HG02798 (cell line): ENCODE data around the gene FRMD8.
A peak's percentile ranks its signal among the peaks of the same experiment; 100 is the strongest.

Source experiments
- ATAC-seq: cut with Tn5 transposase; IDR thresholded peaks from one replicate; pipeline ENCODE4 v1.9.1; 2021; ENCODE audit warnings: mild to moderate bottlenecking; ENCODE audit not compliant: unreplicated experiment, poor library complexity

The FRMD8 gene, protein sequence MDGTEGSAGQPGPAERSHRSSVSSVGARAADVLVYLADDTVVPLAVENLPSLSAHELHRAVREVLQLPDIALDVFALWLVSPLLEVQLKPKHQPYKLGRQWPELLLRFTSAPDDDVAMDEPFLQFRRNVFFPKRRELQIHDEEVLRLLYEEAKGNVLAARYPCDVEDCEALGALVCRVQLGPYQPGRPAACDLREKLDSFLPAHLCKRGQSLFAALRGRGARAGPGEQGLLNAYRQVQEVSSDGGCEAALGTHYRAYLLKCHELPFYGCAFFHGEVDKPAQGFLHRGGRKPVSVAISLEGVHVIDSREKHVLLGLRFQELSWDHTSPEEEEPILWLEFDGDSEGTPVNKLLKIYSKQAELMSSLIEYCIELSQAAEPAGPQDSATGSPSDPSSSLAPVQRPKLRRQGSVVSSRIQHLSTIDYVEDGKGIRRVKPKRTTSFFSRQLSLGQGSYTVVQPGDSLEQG

DNA sequence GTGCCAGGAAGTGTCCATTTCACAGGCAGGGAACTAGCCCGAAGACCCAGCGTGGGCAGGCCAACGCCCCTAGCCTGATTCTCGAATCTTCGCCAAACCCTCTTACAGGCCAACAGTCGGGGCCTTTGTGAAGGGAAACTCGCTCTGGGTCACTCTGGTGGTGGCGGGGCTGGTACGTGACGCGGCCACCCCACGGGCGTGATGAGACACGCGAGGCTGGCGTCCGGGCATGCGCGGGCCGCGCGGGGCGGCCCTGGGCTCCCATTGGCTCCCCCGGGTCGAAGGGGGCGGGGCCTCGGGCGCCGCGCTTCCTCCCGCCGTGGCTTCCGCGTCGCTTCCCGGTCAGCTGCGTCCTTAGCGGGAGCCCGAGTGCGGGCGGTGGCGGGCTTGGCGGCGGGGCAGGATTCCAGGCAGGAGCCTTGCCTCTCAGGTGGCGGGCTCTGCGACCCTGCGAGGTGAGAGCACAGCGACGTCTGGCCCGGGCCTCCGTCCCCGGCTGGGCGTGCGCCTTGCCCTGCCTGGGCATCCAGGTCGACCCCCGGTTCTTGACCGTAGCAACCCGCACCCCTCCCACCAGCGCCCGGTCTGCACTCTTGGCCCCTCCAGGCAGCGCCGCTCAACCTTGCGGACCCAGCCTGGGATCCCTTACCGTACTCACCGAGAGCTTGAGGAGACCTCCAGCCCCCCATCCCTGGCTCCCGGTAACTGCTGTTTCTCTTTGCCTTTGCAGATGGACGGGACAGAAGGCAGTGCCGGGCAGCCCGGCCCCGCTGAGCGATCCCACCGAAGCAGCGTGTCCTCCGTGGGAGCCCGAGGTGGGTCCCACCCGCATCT, at the start of gene FRMD8:
Gene FRMD8, plus strand, starts transcription at position 331 of the 834 bp plus-strand sequence. Its CDS starts 400 bp downstream, at position 731.
- ATAC-seq = peak; percentile 66

DNA sequence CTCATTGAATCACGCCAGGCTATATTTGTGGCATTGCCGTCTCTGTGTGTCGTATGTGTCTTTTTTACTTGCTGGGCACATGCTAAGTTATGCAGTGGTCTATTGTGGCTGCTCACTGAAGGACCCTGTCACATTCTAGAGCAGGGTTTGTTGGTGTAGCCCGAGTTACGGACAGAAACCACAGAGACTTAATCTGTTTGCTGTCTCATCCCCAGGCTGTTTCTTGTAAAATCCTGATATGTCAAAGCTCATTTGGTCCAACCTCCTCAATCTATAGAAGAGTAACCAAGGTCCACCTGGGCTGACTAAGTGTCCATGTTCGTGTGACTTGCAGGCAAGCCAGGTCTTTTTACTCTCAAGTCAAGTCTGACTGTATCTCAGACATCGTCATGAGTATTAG, 47.8 kb upstream of the FRMD8 start:
- ATAC-seq = no peak

DNA sequence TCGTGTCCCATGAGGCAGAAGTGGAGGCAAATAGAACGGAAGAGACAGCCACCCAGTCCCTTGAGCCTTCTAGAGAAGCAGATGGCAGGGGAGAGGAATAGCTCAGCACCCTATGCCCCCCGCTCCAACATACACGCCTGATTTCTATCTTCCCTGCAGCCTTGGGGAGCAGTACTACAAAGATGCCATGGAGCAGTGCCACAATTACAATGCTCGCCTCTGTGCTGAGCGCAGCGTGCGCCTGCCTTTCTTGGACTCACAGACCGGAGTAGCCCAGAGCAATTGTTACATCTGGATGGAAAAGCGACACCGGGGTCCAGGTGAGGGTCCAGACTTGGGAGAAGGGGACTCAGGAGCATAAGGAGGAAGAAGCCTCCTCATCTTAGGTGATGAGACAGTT, 46.2 kb upstream of the FRMD8 start:
- no peak for ATAC-seq

DNA sequence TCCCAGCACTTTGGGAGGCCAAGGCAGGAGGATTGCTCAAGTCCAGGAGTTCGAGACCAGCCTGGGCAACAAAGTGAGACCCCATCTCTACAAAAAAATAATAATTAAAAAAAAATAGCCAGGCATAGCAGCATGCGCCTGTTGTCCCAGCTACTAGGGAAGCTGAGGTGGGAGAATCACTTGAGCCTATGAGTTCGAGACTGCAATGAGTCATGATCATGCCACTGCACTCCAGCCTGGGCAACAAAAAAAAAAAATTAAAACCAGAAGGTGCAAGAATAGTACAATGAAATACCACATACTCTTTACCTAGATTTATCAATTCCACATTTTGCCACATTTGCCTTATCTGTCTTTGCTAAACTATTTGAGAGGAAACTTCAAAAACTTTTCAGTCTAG, 44.6 kb upstream of the FRMD8 start:
- no peak for ATAC-seq

DNA sequence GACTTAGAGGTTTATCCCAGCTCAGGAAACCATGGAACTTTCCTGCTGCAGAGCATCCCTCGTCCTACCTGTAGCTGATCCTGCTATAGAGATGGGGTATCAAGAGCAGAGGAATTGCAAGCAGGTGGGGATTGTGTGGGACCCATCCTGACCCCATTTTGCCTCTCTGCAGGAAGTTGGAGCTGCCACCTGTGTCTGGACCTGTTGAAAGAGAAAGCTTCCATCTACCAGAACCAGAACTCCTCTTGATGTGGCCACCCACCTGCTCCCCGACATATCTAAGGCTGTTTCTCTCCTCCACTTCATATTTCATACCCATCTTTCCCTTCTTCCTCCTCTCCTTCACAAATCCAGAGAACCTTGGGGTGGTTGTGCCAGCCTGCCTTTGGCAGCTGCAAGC, 34.9 kb upstream of the FRMD8 start:
- ATAC-seq = no peak

DNA sequence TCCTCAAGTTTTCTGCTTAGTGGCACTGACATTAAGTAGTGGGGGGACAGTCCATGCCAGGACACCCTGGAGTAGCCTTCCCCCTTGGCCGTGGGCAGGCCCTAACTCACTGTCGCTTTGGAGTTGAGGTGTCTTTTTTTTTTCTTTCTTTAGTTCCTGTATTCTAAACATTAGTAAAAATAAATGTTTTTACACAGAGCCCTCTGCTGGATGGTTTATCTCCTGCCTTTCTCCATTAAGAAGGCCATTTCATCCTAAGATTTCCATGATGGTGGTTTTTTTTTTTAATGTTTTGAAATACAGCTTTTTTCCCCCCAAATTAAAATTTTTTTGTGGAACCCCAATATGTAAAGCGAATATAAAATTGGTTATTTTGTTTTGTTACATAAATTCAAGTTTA, 33.7 kb upstream of the FRMD8 start:
- ATAC-seq = no peak

DNA sequence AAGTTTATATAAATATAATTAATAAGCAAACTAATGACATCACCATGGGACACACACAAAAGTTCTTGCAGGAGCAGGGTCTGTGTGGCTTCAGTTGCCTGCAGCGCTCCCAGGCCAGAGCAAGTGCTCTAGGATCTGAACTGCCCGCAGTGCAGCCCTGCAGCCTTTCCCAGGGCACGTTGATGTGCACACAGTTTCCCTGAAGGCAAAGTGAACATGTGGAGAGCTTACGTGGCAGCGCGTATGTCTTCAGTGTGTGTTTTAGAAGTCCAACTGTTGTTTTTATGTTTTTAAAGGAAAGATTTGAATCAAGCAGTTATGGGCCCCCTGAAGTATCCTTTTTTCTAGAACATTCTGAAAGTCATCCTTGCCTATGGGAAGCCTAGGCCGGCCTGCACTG, 33.1 kb upstream of the FRMD8 start:
- no peak for ATAC-seq

DNA sequence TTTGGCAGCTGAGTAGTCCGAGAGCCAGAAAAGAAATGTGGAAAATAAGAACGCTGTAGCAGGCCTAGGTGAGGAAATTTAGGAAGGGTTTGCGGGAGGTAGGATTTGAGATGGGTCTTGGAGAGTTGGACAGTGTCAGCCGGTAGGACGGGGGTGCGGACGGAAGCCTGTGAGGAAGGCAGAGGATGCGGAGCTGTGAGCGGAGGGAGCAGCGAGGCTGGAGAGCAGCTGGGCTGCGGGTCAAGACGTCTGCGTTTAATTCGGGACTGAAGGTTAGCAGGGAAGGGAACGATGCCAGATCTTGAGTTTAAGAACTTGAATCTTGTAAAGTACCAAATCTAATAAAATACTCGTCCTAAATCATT, 32.6 kb upstream of the FRMD8 start:
- no peak for ATAC-seq

DNA sequence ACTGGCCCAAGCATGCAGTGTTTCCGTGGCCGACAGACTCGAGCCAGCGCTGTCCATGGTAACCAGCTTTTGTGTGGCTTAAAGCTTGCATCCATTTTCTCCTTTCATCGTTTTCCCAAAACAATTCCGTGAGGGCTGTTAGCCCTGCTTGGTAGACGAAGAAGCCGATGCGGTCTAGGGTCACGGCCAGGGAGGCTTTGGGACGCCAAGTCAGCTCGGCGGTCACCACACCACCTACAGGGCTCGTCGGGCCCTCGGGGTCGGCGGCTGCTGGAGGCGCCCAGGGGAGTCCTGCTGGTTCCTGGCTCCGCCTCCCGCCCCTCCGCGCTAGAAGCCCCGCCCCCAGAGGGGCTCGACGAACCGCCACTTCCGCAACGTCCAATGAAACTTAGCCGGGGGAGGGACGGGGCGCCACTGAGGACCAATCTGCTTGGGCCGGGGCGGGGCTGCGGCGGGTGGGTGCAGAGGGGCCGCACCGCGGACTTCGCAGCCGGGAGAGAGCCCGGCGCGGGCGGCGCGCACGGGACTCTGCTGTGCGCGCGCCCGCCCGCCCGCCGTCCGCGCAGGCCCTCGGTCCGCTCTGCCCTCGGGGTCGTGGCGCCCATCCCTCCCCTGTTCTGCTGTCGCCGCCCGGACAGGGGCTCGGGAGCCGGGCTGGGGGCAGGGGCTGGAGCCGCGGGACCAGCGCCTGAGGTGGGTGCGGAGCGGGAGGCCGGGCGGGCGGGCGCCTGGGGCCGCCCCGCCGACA, 32.0 kb upstream of the FRMD8 start, which contains the start of gene TIGD3:
Gene TIGD3, plus strand, starts transcription at position 487 of the 748 bp plus-strand sequence. CDS start 1,058 bp downstream, outside the sequence.
- ATAC-seq = peak; percentile 92

DNA sequence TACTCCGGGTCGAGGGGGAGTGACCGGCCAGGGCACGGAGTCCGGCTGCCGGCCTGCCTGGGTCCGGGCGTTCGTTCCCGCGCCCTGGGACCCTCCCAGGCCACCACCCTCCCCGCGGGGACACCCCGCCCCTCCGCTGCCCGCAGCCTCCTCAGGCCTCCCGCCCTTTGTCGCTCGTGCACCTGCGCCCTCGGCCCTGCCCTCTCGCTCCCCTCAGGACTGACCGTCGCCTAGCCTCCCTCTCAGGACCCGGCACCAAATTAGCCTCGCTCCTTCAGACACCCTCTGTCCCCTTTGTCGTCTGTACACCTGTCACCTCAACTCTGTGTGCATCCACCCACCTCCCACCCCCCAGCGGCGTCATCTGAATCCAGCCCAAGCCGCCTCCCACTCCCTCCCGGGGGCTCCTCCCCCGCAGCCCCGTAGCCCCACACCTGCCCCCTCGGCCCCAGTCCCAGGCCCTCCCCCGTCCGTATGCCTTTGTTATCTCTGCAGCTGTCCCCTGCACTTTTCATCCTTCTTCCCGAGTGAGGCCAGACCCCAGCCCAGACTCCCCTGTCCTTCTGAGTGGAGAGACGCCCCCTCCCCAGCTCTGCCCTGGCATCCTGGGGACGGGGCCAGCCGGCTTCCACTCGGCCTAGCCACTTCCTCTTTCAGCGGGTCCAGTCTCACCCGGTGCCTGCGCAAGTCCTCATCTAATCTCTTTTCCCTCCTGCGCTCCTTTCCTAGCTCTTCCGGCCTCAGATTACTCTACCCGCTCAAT, 31.2 kb upstream of the FRMD8 start:
- ATAC-seq = peak; percentile 33

DNA sequence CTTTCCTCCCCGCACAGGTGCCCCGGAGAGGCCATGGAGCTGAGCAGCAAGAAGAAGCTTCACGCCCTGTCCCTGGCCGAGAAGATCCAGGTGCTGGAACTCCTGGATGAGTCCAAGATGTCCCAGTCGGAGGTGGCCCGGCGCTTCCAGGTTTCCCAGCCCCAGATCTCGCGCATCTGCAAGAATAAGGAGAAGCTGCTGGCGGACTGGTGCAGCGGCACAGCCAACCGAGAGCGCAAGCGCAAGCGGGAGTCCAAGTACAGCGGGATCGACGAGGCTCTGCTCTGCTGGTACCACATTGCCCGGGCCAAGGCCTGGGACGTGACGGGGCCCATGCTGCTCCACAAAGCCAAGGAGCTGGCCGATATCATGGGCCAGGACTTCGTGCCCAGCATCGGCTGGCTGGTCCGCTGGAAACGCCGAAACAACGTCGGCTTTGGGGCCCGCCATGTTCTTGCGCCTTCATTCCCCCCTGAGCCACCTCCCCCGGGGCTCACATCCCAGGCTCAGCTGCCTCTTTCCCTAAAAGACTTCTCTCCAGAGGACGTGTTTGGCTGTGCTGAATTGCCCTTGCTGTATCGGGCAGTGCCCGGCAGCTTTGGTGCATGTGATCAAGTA, 30.6 kb upstream of the FRMD8 start:
- ATAC-seq = no peak

DNA sequence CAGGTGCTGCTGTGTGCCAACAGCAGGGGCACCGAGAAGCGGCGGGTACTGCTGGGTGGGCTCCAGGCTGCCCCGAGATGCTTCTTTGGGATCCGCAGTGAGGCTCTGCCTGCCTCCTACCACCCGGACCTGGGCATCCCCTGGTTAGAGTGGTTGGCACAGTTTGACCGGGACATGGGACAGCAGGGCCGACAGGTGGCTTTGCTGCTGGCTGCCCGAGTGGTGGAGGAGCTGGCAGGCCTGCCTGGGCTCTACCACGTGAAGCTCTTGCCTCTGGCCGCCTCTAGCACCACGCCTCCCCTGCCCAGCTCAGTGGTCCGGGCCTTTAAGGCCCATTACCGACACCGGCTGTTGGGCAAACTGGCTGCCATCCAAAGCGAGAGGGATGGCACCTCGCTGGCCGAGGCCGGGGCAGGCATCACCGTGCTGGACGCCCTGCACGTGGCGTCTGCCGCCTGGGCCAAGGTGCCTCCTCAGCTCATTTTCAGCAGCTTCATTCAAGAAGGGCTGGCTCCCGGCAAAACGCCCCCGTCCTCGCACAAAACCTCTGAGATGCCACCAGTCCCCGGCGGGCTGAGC, 30.0 kb upstream of the FRMD8 start:
- ATAC-seq = no peak

DNA sequence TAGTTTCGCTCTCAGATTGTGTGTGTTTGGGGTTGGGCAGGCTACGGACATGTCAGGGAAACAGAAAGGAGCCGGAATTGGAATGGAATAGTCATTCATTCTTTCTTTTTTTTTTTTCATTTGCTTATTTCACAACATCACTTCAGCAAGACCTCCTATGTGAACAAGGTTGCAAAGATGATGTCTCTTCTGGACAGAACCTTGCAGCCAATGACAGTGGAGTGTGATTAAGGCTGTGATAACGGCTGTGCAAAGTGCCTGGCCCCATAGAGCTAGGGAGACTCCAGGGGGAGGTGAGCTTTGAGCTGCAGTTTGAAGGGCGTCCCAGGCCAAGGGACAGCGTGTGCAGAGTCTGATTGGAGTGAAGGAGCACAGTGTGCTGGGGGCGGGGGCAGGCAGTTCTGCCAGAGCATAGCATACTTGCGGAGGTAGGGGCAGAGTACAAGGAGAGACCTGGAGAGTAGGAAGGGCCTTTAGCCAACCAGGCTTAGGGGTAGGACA, 28.5 kb upstream of the FRMD8 start:
- no peak for ATAC-seq

DNA sequence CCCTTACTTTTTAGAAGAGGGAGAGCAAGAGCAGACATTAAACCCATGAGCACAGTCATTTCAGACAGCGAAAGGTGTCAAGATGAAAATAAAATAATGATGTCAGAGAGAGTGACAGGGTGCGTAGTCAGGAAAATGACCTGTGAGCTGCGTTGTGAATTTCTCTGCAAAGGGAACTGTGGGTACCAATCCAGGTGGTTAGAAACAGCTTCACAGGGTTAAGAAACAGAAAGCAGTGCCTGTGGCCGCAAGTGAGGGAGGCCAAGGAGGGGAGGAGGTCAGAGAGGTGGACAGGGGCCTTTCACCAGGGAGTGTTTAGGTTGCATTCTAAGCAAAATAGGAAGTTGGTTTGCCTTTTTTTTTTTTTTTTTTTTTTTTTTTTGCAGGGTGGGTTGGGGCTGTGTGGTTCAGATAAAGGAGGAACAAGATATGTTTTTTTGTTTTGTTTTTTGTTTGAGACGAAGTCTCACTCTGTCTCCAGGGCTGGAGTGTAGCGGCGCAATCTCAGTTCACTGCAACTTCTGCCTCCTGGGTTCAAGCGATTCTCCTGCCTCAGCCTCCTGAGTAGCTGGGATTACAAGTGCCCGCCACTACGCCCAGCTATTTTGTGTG, 24.0 kb upstream of the FRMD8 start:
- no peak for ATAC-seq

DNA sequence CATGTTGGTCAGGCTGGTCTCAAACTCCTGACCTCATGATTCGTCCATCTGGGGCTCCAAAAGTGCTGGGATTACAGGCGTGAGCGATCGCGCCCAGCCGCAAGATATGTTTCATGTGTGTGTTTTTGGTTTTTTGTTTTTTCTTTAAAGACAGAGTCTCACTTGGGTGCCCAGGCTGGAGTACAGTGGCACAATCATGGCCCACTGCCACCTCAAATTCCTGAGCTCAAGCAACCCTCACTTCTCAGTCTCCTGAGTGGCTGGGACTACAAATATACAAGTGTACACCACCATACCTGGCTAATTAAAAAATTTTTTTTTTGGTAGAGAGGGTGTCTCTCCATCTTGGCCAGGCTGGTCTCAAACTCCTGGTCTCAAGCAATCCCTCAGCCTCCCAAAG, 23.5 kb upstream of the FRMD8 start:
- no peak for ATAC-seq

DNA sequence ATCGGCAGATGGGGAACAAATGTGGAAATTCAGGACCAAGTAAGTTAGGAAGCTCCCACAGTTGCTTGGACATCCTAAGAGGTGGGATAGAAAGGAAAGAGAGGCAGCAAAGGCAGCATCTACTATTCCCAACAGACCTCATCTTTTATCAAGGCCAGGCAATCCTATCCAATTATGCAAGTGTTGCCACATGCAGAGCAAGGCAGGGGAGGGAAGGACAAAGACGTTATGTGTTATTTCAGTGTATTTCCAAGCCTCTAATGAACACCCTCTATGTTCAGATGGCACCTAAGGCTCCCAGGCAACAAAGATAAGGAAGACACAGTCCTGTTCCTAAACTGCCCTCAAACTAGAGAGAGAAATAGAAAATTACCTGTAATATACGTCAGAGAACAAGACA, 22.7 kb upstream of the FRMD8 start:
- no peak for ATAC-seq

DNA sequence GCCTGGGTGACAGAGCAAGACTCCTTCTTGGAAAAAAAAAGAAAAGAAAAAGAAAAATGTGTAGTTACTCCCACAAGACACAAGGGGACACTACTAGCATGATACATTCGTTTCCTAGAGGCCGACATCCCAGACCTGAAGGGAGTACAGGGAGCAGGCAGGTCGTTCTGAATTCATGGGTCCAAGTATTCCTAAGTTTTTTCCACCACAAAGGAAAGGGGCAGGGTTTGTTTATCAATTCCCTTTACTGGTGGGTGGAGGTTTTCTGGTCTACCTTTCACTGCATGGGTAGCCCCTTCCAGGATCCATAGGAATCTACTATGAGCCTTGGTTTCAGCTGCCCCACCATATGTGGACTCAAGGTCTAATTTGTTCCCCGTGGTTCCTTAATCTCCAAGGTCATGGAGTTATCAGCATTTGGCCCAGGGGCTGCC, 20.1 kb upstream of the FRMD8 start:
- no peak for ATAC-seq

DNA sequence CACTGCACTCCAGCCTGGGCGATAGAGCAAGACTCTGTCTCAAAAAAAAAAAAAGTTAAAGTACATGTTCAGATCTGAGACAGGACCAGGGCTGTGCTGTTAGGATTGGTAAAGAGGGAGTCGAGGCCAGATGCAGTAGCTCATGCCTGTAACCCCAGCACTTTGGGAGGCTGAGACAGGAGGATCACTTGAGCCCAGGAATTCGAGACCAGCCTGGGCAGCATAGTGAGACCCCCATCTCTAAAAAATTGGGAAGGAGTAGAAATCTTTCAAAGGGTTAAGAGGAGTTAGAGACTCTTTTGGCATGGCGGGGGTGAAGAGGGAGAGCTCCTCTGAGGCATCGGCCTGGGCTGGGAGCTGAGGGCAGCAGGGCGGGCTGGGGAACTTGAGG, 15.8 kb upstream of the FRMD8 start:
- no peak for ATAC-seq
